K562 (cell line): ENCODE measurements around the gene SIRT3. TPM values are rescaled to one million over a fixed set of nuclear protein-coding genes. Genes with fewer than 3 reads are reported as not detected.

Experiments
- ARID1B ChIP-seq: fragments of 450-650 bp; IDR thresholded peaks from 2 replicates; pipeline ENCODE4 v1.6.1; 2016; ENCODE audit warnings: antibody characterized with exemption, mild to moderate bottlenecking, inconsistent platforms
- CBX5 ChIP-seq: IDR thresholded peaks from 2 replicates; pipeline ENCODE4 v1.6.1; 2014; ENCODE audit warnings: low read depth, borderline replicate concordance
- CHD2 ChIP-seq: IDR thresholded peaks from 2 replicates; pipeline ENCODE4 v1.6.1; 2011; ENCODE audit warnings: low read depth, low read length
- E2F6 ChIP-seq, 2 experiments: IDR thresholded peaks; 2 replicates each; pipeline ENCODE4 v1.6.1; 2011; ENCODE audit warnings: borderline replicate concordance in 1 of 2, control low read depth in 1 of 2, low read depth in 1 of 2, low read length in 1 of 2, mild to moderate bottlenecking in 1 of 2, mixed read lengths in 1 of 2, moderate library complexity in 1 of 2; ENCODE audit not compliant: insufficient read depth in 1 of 2, insufficient read length in 1 of 2, poor library complexity in 1 of 2, severe bottlenecking in 1 of 2; ENCODE audit errors: extremely low read depth in 1 of 2
- FOSL1 ChIP-seq: fragments of 200-800 bp; sonication (Bioruptor generic); conservative IDR thresholded peaks from 2 replicates; pipeline ENCODE4 v1.6.1; 2016; ENCODE audit warnings: missing genetic modification characterization, missing compliant biosample characterization
- NFIX ChIP-seq: fragments of 250-450 bp; sonication (Bioruptor Pico); IDR thresholded peaks from 2 replicates; pipeline ENCODE4 v1.4.0; 2020; ENCODE audit warnings: low read depth, mild to moderate bottlenecking, moderate library complexity
- RBFOX2 ChIP-seq: fragments of 200-400 bp; formaldehyde crosslinking; IDR thresholded peaks from 2 replicates; pipeline ENCODE4 v1.6.1; 2017; ENCODE audit warnings: low read depth, mild to moderate bottlenecking, low read length, moderate library complexity
- YBX1 ChIP-seq: fragments of 450-650 bp; IDR thresholded peaks from 2 replicates; pipeline ENCODE4 v1.7.1; 2016; ENCODE audit warnings: mild to moderate bottlenecking
- ZC3H11A ChIP-seq: IDR thresholded peaks from 2 replicates; pipeline ENCODE4 v1.6.1; 2012; ENCODE audit warnings: low read depth, low read length, improper control_type of control experiment
- ZNF263 ChIP-seq: sonication (generic); formaldehyde crosslinking; IDR thresholded peaks from 2 replicates; pipeline ENCODE4 v1.8.0; 2022; ENCODE audit warnings: mild to moderate bottlenecking, missing genetic modification reagents, borderline replicate concordance
- ZNF316 ChIP-seq: fragments of 450-650 bp; IDR thresholded peaks from 2 replicates; pipeline ENCODE4 v1.6.1; 2016
- ZNF740 ChIP-seq, 3 experiments: fragments of 200-800 bp in 1 of 3; sonication (Bioruptor generic) in 1 of 3; sonication (generic) in 1 of 3; formaldehyde crosslinking in 1 of 3; IDR thresholded peaks; 2 replicates each; pipeline versions ENCODE4 v1.6.1 to v1.8.0; 2016 to 2022; ENCODE audit warnings: mild to moderate bottlenecking in 2 of 3, missing compliant biosample characterization in 2 of 3, missing genetic modification characterization in 2 of 3, missing genetic modification reagents in 1 of 3
- polyA plus RNA-seq, 8 experiments: library from polyadenylated mRNA; depleted of rRNA in 4 of 8; stranded (reverse) in 5 of 8; unstranded in 3 of 8; fragments of >200 nt; fragmentation: Nextera tagmentation in 2 of 8; fragmentation: Illumina TruSeq in 1 of 8; extraction: Ambion mirVana in 2 of 8; extraction: Trizol in 1 of 8; gene quantifications; 2 replicates each; pipeline versions ENCODE4 v1.2.1 to v1.2.3, GENCODE V29; 2011 to 2014; ENCODE audit warnings: inconsistent platforms in 1 of 8, missing spikeins in 1 of 8
- total RNA-seq, 7 experiments: library from RNA; depleted of rRNA in 6 of 7; stranded (reverse); fragments of >200 nt in 6 of 7; fragmentation: Illumina TruSeq in 2 of 7; extraction: Trizol in 2 of 7; gene quantifications; 2 replicates each; pipeline versions ENCODE4 v1.2.1 to v1.2.3, GENCODE V29; 2011 to 2021; ENCODE audit warnings: low replicate concordance in 1 of 7

SIRT3 gene
- total and polyA plus RNA-seq, 9 of the 15 experiments (the other 6 are each of a cell fraction or from before 2014, with no cell fraction given), result 1.9 to 27.5 (median 14.5) TPM

- TF ChIP-seq NFIX (CRISPR knock-in tag) (no peak), YBX1 (no peak), ZNF263 (CRISPR knock-in tag) (peak; percentile 97), ZNF316 (no peak), FOSL1 (tag) (no peak), ZC3H11A (no peak), ARID1B (no peak), ZNF740 (CRISPR knock-in tag; IDR thresholded peaks at IDR 0.05) (no peak), ZNF740 (tag; IDR thresholded peaks at IDR 0.05) (0 out of 4 replicates have a peak, but pooled peaks of 1 of the 2 experiments have one; percentile 30), CHD2 (no peak; the same call in 1 of the 2 replicates), CBX5 (peak; percentile 73; the same call in 1 of the 2 replicates), E2F6 (IDR thresholded peaks at IDR 0.05; ENCODE audit: borderline replicate concordance in 1 of 2, extremely low read depth in 1 of 2, insufficient read depth in 1 of 2, insufficient read length in 1 of 2, low read depth in 1 of 2, low read length in 1 of 2, poor library complexity in 1 of 2, severe bottlenecking in 1 of 2) (no peak), RBFOX2 (no peak)
These were observed 30.7 kb upstream of the SIRT3 start (continued) for GRCh38 chr11:266676-267439.
